Measurements from ENCODE around the gene APBA3.
"Not testable (repeated sequence)": the region's sequence is repeated elsewhere in the genome, so short reads cannot be mapped to it uniquely, and the experiment has no call there.

Gene APBA3

GRCh38 chr19:3770136-3770999, 8.9 kb upstream of the APBA3 start:
- no peak for DNase-seq

GRCh38 chr19:3769494-3769893, 8.0 kb upstream of the APBA3 start:
- no peak for DNase-seq

- no peak for DNase-seq
Observed at GRCh38 chr19:3768748-3769099, 7.2 kb upstream of the APBA3 start.

- no peak for DNase-seq
Observed at GRCh38 chr19:3768015-3768747, 6.7 kb upstream of the APBA3 start.

GRCh38 chr19:3767050-3767449, 5.6 kb upstream of the APBA3 start:
- no peak for DNase-seq

- no peak for DNase-seq
Observed at GRCh38 chr19:3766520-3766919, 5.0 kb upstream of the APBA3 start.

GRCh38 chr19:3765757-3766156, 4.3 kb upstream of the APBA3 start:
- not testable (repeated sequence) for DNase-seq

GRCh38 chr19:3765121-3765520, 3.6 kb upstream of the APBA3 start:
- DNase-seq, result no peak

GRCh38 chr19:3762501-3763459, 1.3 kb upstream of the APBA3 start, which contains the start of gene MRPL54:
Gene MRPL54 (plus strand): TSS chr19:3762682. CDS start chr19:3762701, 19 bp downstream.
- DNase-seq, result peak; percentile 82 to 93

- DNase-seq, result no peak
Observed at GRCh38 chr19:3762130-3762473, 610 bp upstream of the APBA3 start.

GRCh38 chr19:3760871-3761361, 576 bp downstream of the APBA3 start:
- no peak for DNase-seq

GRCh38 chr19:3759482-3760254, 1.8 kb downstream of the APBA3 start:
- DNase-seq, result no peak

GRCh38 chr19:3758297-3758696, 3.2 kb downstream of the APBA3 start:
- DNase-seq, result not testable (repeated sequence)

- not testable (repeated sequence) for DNase-seq
Observed at GRCh38 chr19:3757705-3758104, 3.8 kb downstream of the APBA3 start.

GRCh38 chr19:3753631-3754410, 7.7 kb downstream of the APBA3 start:
- DNase-seq, result no peak

- DNase-seq, result no peak
Observed at GRCh38 chr19:3752492-3752891, 9.0 kb downstream of the APBA3 start.

- no peak for DNase-seq
Observed at GRCh38 chr19:3751236-3751635, 10.3 kb downstream of the APBA3 start.

GRCh38 chr19:3750211-3750610, 11.3 kb downstream of the APBA3 start:
- DNase-seq, result no peak

GRCh38 chr19:3748965-3749364, 12.5 kb downstream of the APBA3 start:
- DNase-seq, result no peak

- no peak for DNase-seq
Observed at GRCh38 chr19:3746371-3747056, 15.0 kb downstream of the APBA3 start.

Measured in cerebellar nuclear complex (tissue), 1 donor.